ENCODE data around the gene PIH1D1.

- TF ChIP-seq, protein P1, sequence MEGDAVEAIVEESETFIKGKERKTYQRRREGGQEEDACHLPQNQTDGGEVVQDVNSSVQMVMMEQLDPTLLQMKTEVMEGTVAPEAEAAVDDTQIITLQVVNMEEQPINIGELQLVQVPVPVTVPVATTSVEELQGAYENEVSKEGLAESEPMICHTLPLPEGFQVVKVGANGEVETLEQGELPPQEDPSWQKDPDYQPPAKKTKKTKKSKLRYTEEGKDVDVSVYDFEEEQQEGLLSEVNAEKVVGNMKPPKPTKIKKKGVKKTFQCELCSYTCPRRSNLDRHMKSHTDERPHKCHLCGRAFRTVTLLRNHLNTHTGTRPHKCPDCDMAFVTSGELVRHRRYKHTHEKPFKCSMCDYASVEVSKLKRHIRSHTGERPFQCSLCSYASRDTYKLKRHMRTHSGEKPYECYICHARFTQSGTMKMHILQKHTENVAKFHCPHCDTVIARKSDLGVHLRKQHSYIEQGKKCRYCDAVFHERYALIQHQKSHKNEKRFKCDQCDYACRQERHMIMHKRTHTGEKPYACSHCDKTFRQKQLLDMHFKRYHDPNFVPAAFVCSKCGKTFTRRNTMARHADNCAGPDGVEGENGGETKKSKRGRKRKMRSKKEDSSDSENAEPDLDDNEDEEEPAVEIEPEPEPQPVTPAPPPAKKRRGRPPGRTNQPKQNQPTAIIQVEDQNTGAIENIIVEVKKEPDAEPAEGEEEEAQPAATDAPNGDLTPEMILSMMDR (IDR thresholded peaks at IDR 0.05; ENCODE audit: extremely low read depth in 1 of 2, insufficient read depth in 1 of 2, low read depth in 1 of 2, low read length in 2 of 2) = no peak
- no peak for TF ChIP-seq POLR2AphosphoS5 (IDR thresholded peaks at IDR 0.05; ENCODE audit: insufficient read depth, low read depth, low read length)
- TF ChIP-seq EZH2 (IDR thresholded peaks at IDR 0.05; ENCODE audit: borderline replicate concordance, low read depth, low read length, severe bottlenecking) = no peak
- no peak for TF ChIP-seq POLR2A (IDR thresholded peaks at IDR 0.05; ENCODE audit: low read depth, low read length)
- no peak for TF ChIP-seq MYC (IDR thresholded peaks at IDR 0.05; ENCODE audit: low read depth, low read length)
- TF ChIP-seq JUN (IDR thresholded peaks at IDR 0.05; ENCODE audit: borderline replicate concordance, insufficient read depth, insufficient read length, low read depth) = no peak
- TF ChIP-seq GATA2 (IDR thresholded peaks at IDR 0.05; ENCODE audit: insufficient read depth, insufficient read length, low read depth, low read length) = no peak
- TF ChIP-seq, protein P2, sequence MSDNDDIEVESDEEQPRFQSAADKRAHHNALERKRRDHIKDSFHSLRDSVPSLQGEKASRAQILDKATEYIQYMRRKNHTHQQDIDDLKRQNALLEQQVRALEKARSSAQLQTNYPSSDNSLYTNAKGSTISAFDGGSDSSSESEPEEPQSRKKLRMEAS (IDR thresholded peaks at IDR 0.05; ENCODE audit: insufficient read depth, insufficient read length) = no peak
Observed at GRCh38 chr19:49408816-49409440, 42.7 kb downstream of the PIH1D1 start.

Measured in endothelial cell of umbilical vein (primary cell).